ENCODE measurements around the gene RETREG3. TPM values are rescaled to one million over a fixed set of nuclear protein-coding genes. Genes with fewer than 3 reads are reported as not detected.
A peak's percentile ranks its signal among the peaks of the same experiment; 100 is the strongest.

Gene RETREG3
- total RNA-seq, 2 donors from 2014 or later = 30.4 to 31.1 TPM

GRCh38 chr17:42537156-42537805 lies 71.9 kb downstream of the RETREG3 start:
- no peaks in the 10 kb centered on the region for H3K27me3 ChIP-seq
- TF ChIP-seq CTCF (IDR thresholded peaks at IDR 0.05) = no peak
- H3K4me3 ChIP-seq = peak overlapping the region; percentile 47 to 67
- H3K9me3 ChIP-seq = no peaks in the 10 kb centered on the region
- peaks cover 32% of the 10 kb centered on the region for H3K36me3 ChIP-seq
- DNase-seq (ENCODE audit: low spot score) = no peak
- H3K27ac ChIP-seq = peak overlapping the region; percentile 90 to 93
- H3K4me1 ChIP-seq = peaks cover 0 to 22% of the 10 kb centered on the region in 2 donors

GRCh38 chr17:42536372-42537155 lies 72.6 kb downstream of the RETREG3 start:
- peaks cover 32% of the 10 kb centered on the region for H3K36me3 ChIP-seq
- H3K4me1 ChIP-seq = peaks cover 0 to 22% of the 10 kb centered on the region in 2 donors
- H3K27me3 ChIP-seq = no peaks in the 10 kb centered on the region
- peak overlapping the region; percentile 47 to 67 for H3K4me3 ChIP-seq
- DNase-seq (ENCODE audit: low spot score) = peak; percentile 79
- H3K9me3 ChIP-seq = no peaks in the 10 kb centered on the region
- TF ChIP-seq CTCF (IDR thresholded peaks at IDR 0.05) = no peak
- H3K27ac ChIP-seq = peak overlapping the region; percentile 90 to 93

DNA sequence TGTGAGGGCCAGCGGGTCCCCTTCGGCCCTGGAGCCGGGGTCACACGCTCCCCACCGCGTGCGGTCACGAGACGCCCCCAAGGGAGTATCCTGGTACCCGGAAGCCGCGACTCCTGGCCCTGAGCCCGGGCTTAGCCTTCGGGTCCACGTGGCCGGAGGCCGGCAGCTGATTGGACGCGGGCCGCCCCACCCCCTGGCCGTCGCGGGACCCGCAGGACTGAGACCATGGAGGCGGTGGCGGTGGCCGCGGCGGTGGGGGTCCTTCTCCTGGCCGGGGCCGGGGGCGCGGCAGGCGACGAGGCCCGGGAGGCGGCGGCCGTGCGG lies 73.2 kb downstream of the RETREG3 start, which contains the start of gene NAGLU:
Gene NAGLU (plus strand): TSS at position 194 of the 324 bp plus-strand sequence. CDS start 32 bp downstream, at position 226.
- H3K4me1 ChIP-seq = peaks cover 0 to 22% of the 10 kb centered on the region in 2 donors
- H3K4me3 ChIP-seq = peak within 1 kb of the TSS; percentile 47 to 67
- DNase-seq (ENCODE audit: low spot score) = peak; percentile 97
- peak within 1 kb of the TSS; percentile 90 to 93 for H3K27ac ChIP-seq
- TF ChIP-seq CTCF (IDR thresholded peaks at IDR 0.05) = no peak
- no peaks in the 10 kb centered on the region for H3K27me3 ChIP-seq
- H3K9me3 ChIP-seq = no peaks in the 10 kb centered on the region
- H3K36me3 ChIP-seq = peaks cover 27% of the 10 kb centered on the region

DNA sequence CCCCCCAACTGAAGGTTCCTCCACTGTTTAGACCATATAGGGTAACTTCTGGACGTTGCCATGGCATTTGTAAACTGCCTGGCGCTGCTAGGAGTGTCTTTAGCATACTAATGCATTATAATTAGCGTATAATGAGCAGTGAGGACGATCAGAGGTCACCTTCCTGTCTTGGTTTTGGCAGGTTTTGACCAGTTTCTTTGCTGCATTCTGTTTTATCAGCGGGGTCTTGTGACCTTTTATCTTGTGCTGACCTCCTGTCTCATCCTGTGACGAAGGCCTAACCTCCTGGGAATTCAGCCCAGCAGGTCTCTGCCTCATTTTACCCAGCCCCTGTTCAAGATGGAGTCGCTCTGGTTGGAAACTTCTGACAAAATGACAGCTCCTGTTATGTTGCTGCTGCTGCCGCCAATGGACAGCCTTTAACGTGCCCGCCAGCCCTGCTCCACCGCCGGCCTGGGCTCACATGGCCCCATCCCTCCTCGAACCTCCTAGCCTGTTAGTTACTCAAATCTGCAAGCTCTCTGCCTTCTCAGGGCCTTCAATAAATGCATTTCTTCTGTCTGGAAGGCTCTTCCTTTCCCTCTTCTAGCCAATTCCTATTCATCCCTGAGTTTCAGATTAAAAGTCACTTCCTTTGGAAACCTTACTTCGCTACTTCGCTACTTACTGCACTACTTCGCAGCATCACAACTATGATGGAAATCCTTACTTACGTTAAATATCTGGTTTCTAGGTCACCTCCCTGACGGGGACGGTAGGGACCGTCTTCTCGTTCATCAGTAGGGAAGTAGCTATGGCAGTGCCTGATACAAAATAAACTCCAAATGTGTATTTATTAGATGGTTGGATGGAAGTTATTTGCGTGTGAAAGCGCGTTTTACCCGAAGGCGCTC lies 73.8 kb downstream of the RETREG3 start:
- Histone ChIP-seq H3K9me3 (no peaks in the 10 kb centered on the region), H3K4me1 (peaks cover 0 to 22% of the 10 kb centered on the region in 2 donors), H3K36me3 (peaks cover 22% of the 10 kb centered on the region), H3K4me3 (peak overlapping the region; percentile 47 to 67), H3K27me3 (no peaks in the 10 kb centered on the region), H3K27ac (peak overlapping the region; percentile 90 to 93)
- no peak for DNase-seq (ENCODE audit: low spot score)
- TF ChIP-seq CTCF (IDR thresholded peaks at IDR 0.05) = no peak

GRCh38 chr17:42531455-42532354 lies 77.5 kb downstream of the RETREG3 start:
- peak overlapping the region; percentile 79 to 81 for H3K27ac ChIP-seq
- no peaks in the 10 kb centered on the region for H3K9me3 ChIP-seq
- H3K4me1 ChIP-seq = peaks cover 0 to 21% of the 10 kb centered on the region in 2 donors
- no peaks in the 10 kb centered on the region for H3K27me3 ChIP-seq
- peak overlapping the region; percentile 45 to 58 for H3K4me3 ChIP-seq
- peak; percentile 28 to 64 for TF ChIP-seq CTCF (IDR thresholded peaks at IDR 0.05)
- no peaks in the 10 kb centered on the region for H3K36me3 ChIP-seq
- DNase-seq (ENCODE audit: low spot score) = no peak

Measured in right atrium auricular region (tissue), 2 donors.